NCI-H69 (cell line): Measurements from ENCODE around the gene PNMA8B.

Source experiments
- DNase-seq: peaks from one replicate; lab custom pipeline; 2025; lab: John Stamatoyannopoulos, UW

PNMA8B gene

DNA sequence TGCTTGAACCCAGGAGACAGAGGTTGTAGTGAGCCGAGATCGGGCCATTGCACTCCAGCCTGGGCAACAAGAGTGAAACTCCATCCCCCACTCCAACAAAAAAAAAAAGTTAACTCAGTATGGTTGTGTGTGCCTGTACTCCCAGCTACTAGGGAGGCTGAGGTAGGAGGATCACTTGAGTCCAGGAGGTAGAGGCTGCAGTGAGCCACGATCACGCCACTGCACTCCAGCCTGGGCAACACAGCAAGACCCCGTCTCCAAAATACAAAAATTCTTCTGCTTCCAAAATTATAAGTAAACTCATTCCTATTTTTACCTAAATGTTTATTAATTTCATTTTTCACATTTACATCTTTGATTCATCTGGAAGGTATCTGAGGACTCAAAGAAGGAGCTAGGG is 38.7 kb downstream of the PNMA8B start:
- DNase-seq: no peak

DNA sequence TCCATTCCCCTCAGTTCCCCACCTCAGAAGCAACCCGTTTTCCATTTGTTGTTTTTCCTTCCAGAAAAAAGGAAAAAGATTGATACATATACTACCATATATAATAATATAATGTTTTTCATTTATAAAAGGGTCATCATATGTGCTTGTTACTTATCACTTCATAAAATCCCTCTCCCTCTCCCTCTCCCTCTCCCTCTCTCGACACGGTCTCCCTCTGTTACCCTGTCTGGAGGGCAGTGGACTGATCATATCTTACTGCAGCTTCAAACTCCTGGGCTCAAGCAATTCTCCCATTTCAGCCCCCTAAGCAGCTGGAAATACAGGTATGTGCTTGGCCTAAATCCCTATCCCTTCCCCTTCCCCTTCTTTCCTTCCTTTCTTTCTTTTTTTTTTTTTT is 41.4 kb downstream of the PNMA8B start:
- DNase-seq: no peak

GRCh38 chr19:46453661-46454060 is 42.0 kb downstream of the PNMA8B start:
- DNase-seq: no peak

- no peak for DNase-seq
Measured at GRCh38 chr19:46452186-46452585, 43.5 kb downstream of the PNMA8B start.

GRCh38 chr19:46451352-46451751 is 44.3 kb downstream of the PNMA8B start:
- DNase-seq: no peak

GRCh38 chr19:46450737-46451136 is 44.9 kb downstream of the PNMA8B start:
- DNase-seq: no peak

DNA sequence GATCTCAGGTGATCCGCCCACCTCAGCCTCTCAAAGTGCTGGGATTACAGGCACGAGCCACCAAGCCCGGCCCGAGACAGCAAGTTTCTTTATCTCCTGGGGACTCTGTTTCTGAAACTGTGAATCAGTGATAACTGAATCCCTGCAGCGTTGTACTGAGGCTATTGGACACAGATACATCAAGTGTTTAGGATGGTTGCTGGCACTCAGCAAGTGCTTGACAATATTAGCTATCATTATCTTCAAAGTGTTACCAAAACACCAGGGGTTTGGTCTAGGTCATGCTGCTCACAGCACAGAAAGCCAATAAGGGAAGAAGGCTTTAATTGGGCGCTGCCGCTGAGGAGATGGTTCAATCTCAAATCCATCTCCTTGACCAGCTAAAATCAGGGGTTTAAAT is 46.4 kb downstream of the PNMA8B start:
- DNase-seq: no peak

- no peak for DNase-seq
Measured at GRCh38 chr19:46448601-46449000, 47.1 kb downstream of the PNMA8B start.

DNA sequence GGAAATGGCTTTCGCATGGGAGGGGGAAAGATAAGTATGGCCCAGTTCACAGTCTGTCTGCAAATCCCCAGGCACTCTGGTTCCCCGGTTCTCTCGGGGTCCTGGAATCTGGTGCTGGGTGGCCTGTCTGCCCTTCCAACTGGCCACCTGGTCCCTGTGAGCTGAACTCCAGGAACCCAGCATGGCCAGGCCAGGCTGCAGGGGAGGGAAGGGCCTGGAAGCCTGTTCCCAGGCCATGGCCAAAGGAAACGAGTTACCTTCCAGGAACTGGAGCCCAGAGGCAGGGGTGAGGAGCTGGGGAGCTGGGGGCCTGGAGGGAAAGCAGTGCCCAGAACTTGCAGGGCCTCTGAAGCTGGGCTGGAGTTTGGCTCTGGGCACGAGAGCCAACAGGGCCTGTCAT is 47.8 kb downstream of the PNMA8B start:
- DNase-seq: no peak

DNA sequence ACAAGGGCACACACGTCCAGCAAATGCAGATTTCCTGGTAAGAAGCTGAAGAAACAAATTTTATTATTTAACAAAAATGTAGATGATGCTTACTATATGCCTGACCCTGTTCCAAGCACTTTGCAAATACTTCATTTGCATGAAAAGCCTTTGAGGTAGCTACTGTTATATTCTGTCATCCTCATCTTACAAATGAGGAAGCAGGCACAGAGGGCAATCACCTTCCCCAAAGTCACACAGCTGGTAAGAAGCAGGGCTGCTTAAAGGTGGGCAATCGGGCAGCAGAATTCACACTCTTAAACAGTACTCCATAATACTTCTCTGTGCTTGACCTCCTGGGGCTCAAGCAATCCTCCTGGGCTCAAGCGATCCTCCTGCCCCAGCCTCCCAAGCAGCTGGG is 48.7 kb downstream of the PNMA8B start:
- DNase-seq: no peak

GRCh38 chr19:46446021-46446420 is 49.6 kb downstream of the PNMA8B start:
- DNase-seq: no peak

DNA sequence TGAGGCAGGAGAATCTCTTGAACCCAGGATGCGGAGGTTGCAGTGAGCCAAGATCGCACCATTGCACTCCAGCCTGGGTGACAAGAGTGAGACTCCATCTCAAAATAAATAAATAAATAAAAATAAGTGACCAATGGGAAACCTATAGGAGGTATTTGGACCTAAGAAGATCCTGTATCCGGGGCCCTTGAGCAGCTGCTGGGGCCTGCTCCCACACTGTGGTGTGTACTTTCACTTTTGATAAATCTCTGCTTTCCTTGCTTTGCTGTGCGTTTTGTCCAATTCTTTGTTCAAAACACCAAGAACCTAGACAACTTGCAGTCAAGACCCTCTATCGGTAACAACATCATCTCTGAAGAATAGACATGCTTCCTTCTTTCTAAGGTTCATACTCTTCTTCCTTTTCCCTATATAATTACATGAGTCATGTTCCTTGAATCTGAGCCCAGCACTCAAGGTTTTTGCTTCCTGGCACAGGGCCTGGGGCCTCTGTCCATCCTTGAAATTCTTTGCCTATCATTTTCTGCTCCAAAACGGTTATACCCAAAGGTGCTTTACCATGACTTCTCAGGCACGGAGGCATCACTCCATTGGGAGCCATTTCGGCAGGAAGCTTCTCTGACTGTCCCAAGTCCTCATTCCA is 52.7 kb downstream of the PNMA8B start:
- no peak for DNase-seq

GRCh38 chr19:46441866-46442265 is 53.8 kb downstream of the PNMA8B start:
- DNase-seq: no peak
